H1 (cell line): ENCODE data around the gene DNAJC27. TPM values are rescaled to one million over a fixed set of nuclear protein-coding genes. Genes with fewer than 3 reads are reported as not detected.

Source experiments
- CTCF ChIA-PET: fragments of 300-600 bp; sonication (Branson Sonifier 250); formaldehyde crosslinking; loops from one replicate; lab custom pipeline; 2021; ENCODE audit not compliant: partially characterized antibody; lab: Charles Lee
- POLR2A ChIA-PET: fragments of 300-600 bp; sonication (Branson Sonifier 250); formaldehyde crosslinking; loops from one replicate; lab custom pipeline; 2021; ENCODE audit warnings: inconsistent platforms; ENCODE audit not compliant: partially characterized antibody; lab: Charles Lee
- DNase-seq, 2 experiments: peaks; one replicate each; pipeline versions ENCODE4 v3.0.0 to v3.0.0-alpha.2; 2010 to 2022; ENCODE audit warnings: low spot score in 2 of 2, low read depth in 1 of 2, mixed read lengths in 1 of 2
- FAIRE-seq: peaks from 2 replicates; lab custom pipeline; 2011; peaks lifted over from hg19 to GRCh38; lab: Jason Lieb, UNC
- H2AFZ ChIP-seq: 2 replicates; pipeline ENCODE4 v1.8.1; 2012; ENCODE audit warnings: low read length, inconsistent platforms
- H2AK5ac ChIP-seq: 2 replicates; pipeline ENCODE4 v1.6.1; 2013; ENCODE audit warnings: low read depth, low read length
- H2BK120ac ChIP-seq: replicated peaks from 2 replicates; pipeline ENCODE3; 2013; ENCODE audit warnings: low read depth, low read length, inconsistent platforms
- H2BK12ac ChIP-seq: 2 replicates; pipeline ENCODE4 v1.6.1; 2013; ENCODE audit warnings: low read depth, low read length
- H2BK15ac ChIP-seq: 2 replicates; pipeline ENCODE4 v1.6.1; 2013; ENCODE audit warnings: low read length
- H2BK20ac ChIP-seq: 2 replicates; pipeline ENCODE4 v1.6.1; 2013; ENCODE audit warnings: low read length
- H2BK5ac ChIP-seq: 2 replicates; pipeline ENCODE4 v1.6.1; 2013; ENCODE audit warnings: low read depth, low read length
- H3K14ac ChIP-seq: 2 replicates; pipeline ENCODE4 v1.6.1; 2013; ENCODE audit warnings: inconsistent platforms; ENCODE audit not compliant: insufficient read length
- H3K18ac ChIP-seq: 2 replicates; pipeline ENCODE4 v1.6.1; 2013; ENCODE audit warnings: low read length; ENCODE audit errors: extremely low read depth
- H3K23ac ChIP-seq: 2 replicates; pipeline ENCODE4 v1.6.1; 2013; ENCODE audit warnings: inconsistent platforms; ENCODE audit not compliant: insufficient read length
- H3K23me2 ChIP-seq: 2 replicates; pipeline ENCODE4 v1.6.1; 2013; ENCODE audit warnings: low read depth, low read length
- H3K27ac ChIP-seq: 2 replicates; pipeline ENCODE4 v1.6.1; 2011; ENCODE audit warnings: low read depth, low read length, inconsistent platforms
- H3K27me3 ChIP-seq, 4 experiments: replicated peaks in 1 of 4; 1 replicate in 1 of 4; 2 replicates in 3 of 4; pipeline versions ENCODE4 v1.6.1 to v1.8.1; 2011 to 2013; ENCODE audit warnings: low read length in 3 of 4, mild to moderate bottlenecking in 3 of 4, inconsistent platforms in 2 of 4, mixed read lengths in 2 of 4, moderate library complexity in 1 of 4; ENCODE audit not compliant: control insufficient read depth in 3 of 4, insufficient read depth in 3 of 4; ENCODE audit errors: extremely low read depth in 1 of 4
- H3K36me3 ChIP-seq, 4 experiments: 2 replicates each; pipeline versions ENCODE4 v1.6.1 to v1.8.1; 2011 to 2013; ENCODE audit warnings: mild to moderate bottlenecking in 4 of 4, low read length in 3 of 4, moderate library complexity in 2 of 4, control low read depth in 1 of 4, inconsistent platforms in 1 of 4; ENCODE audit not compliant: insufficient read depth in 4 of 4, control insufficient read depth in 2 of 4
- H3K4ac ChIP-seq: replicated peaks from 2 replicates; pipeline ENCODE3; 2013; ENCODE audit warnings: low read length, low read depth, mixed read lengths, inconsistent platforms; ENCODE audit not compliant: insufficient read length
- H3K4me1 ChIP-seq, 4 experiments: replicated peaks in 1 of 4; 1 replicate in 1 of 4; 2 replicates in 3 of 4; pipeline versions ENCODE4 v1.6.1 to v1.8.1; 2011 to 2013; ENCODE audit warnings: low read length in 3 of 4, inconsistent platforms in 2 of 4, mixed read lengths in 1 of 4; ENCODE audit not compliant: insufficient read depth in 4 of 4, control insufficient read depth in 3 of 4
- H3K4me2 ChIP-seq, 2 experiments: 2 replicates each; pipeline versions ENCODE4 v1.6.1 to v1.8.1; 2011 to 2013; ENCODE audit warnings: low read depth in 2 of 2, low read length in 2 of 2, control low read depth in 1 of 2, inconsistent platforms in 1 of 2, mild to moderate bottlenecking in 1 of 2; ENCODE audit not compliant: insufficient read depth in 1 of 2
- H3K4me3 ChIP-seq, 4 experiments: fragments of 200-600, 300-600 bp in 1 of 4; sonication (generic), shearing (Covaris generic), sonication (Bioruptor Twin) in 1 of 4; 2 replicates each; pipeline versions ENCODE4 v1.5.1 to v1.8.1; 2011 to 2016; ENCODE audit warnings: low read length in 4 of 4, low read depth in 3 of 4, control low read depth in 2 of 4, inconsistent platforms in 2 of 4, mild to moderate bottlenecking in 2 of 4, mixed read lengths in 1 of 4, moderate library complexity in 1 of 4; ENCODE audit not compliant: insufficient read depth in 2 of 4; ENCODE audit errors: extremely low read depth in 1 of 4
- H3K56ac ChIP-seq: replicated peaks from 2 replicates; pipeline ENCODE3; 2013; ENCODE audit warnings: low read depth, mild to moderate bottlenecking, mixed read lengths, low read length, inconsistent platforms; ENCODE audit not compliant: insufficient read length
- H3K79me1 ChIP-seq: 2 replicates; pipeline ENCODE4 v1.6.1; 2013; ENCODE audit warnings: low read depth, low read length, control low read depth
- H3K79me2 ChIP-seq, 2 experiments: 2 replicates each; pipeline versions ENCODE4 v1.6.1 to v1.8.1; 2012 to 2013; ENCODE audit warnings: low read length in 2 of 2, mild to moderate bottlenecking in 2 of 2, inconsistent platforms in 1 of 2; ENCODE audit not compliant: insufficient read depth in 2 of 2, control insufficient read depth in 1 of 2
- H3K9ac ChIP-seq, 4 experiments: replicated peaks in 1 of 4; 1 replicate in 1 of 4; 2 replicates in 3 of 4; pipeline versions ENCODE4 v1.6.1 to v1.8.1; 2011 to 2013; ENCODE audit warnings: low read depth in 3 of 4, low read length in 3 of 4, control low read depth in 2 of 4, mild to moderate bottlenecking in 2 of 4, moderate library complexity in 2 of 4, inconsistent platforms in 1 of 4; ENCODE audit errors: extremely low read depth in 1 of 4
- H3K9me3 ChIP-seq, 2 experiments: 2 replicates each; pipeline versions ENCODE4 v1.6.1 to v1.8.1; 2012 to 2013; ENCODE audit warnings: mild to moderate bottlenecking in 2 of 2, moderate library complexity in 2 of 2, control low read depth in 1 of 2, inconsistent platforms in 1 of 2, low read depth in 1 of 2, low read length in 1 of 2, mixed read lengths in 1 of 2; ENCODE audit not compliant: insufficient read depth in 2 of 2
- H4K20me1 ChIP-seq, 2 experiments: replicated peaks in 1 of 2; 2 replicates each; pipeline versions ENCODE3 to v1.8.1; 2011 to 2013; ENCODE audit warnings: inconsistent platforms in 2 of 2, low read length in 2 of 2, mild to moderate bottlenecking in 1 of 2; ENCODE audit not compliant: insufficient read depth in 2 of 2, control insufficient read depth in 1 of 2
- H4K5ac ChIP-seq: 2 replicates; pipeline ENCODE4 v1.6.1; 2013; ENCODE audit warnings: low read length, low read depth, mixed read lengths, inconsistent platforms; ENCODE audit not compliant: insufficient read length
- H4K8ac ChIP-seq: 2 replicates; pipeline ENCODE4 v1.8.0; 2013; ENCODE audit warnings: mild to moderate bottlenecking, moderate library complexity, low read length, inconsistent platforms; ENCODE audit not compliant: insufficient read depth; ENCODE audit errors: extremely low read depth
- H4K91ac ChIP-seq: replicated peaks from 2 replicates; pipeline ENCODE3; 2013; ENCODE audit warnings: low read length, mixed read lengths, inconsistent platforms; ENCODE audit not compliant: insufficient read length
- ATF2 ChIP-seq: IDR thresholded peaks from 2 replicates; pipeline ENCODE4 v1.6.1; 2012; ENCODE audit warnings: low read length, inconsistent platforms
- BACH1 ChIP-seq: IDR thresholded peaks from 2 replicates; pipeline ENCODE4 v1.6.1; 2012; ENCODE audit warnings: low read length, improper control_type of control experiment
- CREB1 ChIP-seq: IDR thresholded peaks from 2 replicates; pipeline ENCODE4 v1.6.1; 2012; ENCODE audit warnings: inconsistent platforms
- EP300 ChIP-seq, 2 experiments: IDR thresholded peaks; 1 replicate in 1 of 2; 2 replicates in 1 of 2; pipeline ENCODE4 v1.6.1; 2011 to 2012; ENCODE audit warnings: low read depth in 2 of 2, low read length in 2 of 2, mild to moderate bottlenecking in 2 of 2, borderline replicate concordance in 1 of 2, inconsistent platforms in 1 of 2, moderate library complexity in 1 of 2
- EZH2 ChIP-seq: fragments of 200-600 bp; sonication (generic); IDR thresholded peaks from 2 replicates; pipeline ENCODE4 v1.7.1; 2012; ENCODE audit warnings: low read depth, mild to moderate bottlenecking, moderate library complexity, low read length, inconsistent platforms; ENCODE audit not compliant: severe bottlenecking
- HDAC2 ChIP-seq, 2 experiments: fragments of 300-600 bp in 1 of 2; sonication (generic) in 1 of 2; IDR thresholded peaks; 2 replicates each; pipeline ENCODE4 v1.6.1; 2011 to 2012; ENCODE audit warnings: low read depth in 2 of 2, low read length in 2 of 2, mild to moderate bottlenecking in 2 of 2, moderate library complexity in 2 of 2, borderline replicate concordance in 1 of 2, inconsistent platforms in 1 of 2
- KDM4A ChIP-seq: IDR thresholded peaks from one replicate; pipeline ENCODE4 v1.7.1; 2012; ENCODE audit warnings: low read depth, mild to moderate bottlenecking, moderate library complexity, low read length, inconsistent platforms; ENCODE audit not compliant: severe bottlenecking
- RXRA ChIP-seq: IDR thresholded peaks from 2 replicates; pipeline ENCODE4 v1.6.1; 2011; ENCODE audit warnings: low read depth, mild to moderate bottlenecking, low read length, moderate library complexity; ENCODE audit not compliant: insufficient read depth
- SIN3A ChIP-seq, 2 experiments: IDR thresholded peaks in 1 of 2; conservative IDR thresholded peaks in 1 of 2; 2 replicates each; pipeline ENCODE4 v1.6.1; 2011 to 2012; ENCODE audit warnings: low read length in 2 of 2, improper control_type of control experiment in 1 of 2, low read depth in 1 of 2, mild to moderate bottlenecking in 1 of 2
- SP4 ChIP-seq: IDR thresholded peaks from 2 replicates; pipeline ENCODE4 v1.6.1; 2012; ENCODE audit warnings: low read length, inconsistent platforms
- SUZ12 ChIP-seq: fragments of 200-600 bp; sonication (generic); IDR thresholded peaks from 2 replicates; pipeline ENCODE4 v1.6.1; 2012; ENCODE audit warnings: mild to moderate bottlenecking, inconsistent platforms, low read length, moderate library complexity, mixed read lengths
- TEAD4 ChIP-seq: IDR thresholded peaks from 2 replicates; pipeline ENCODE4 v1.6.1; 2012; ENCODE audit warnings: low read depth, low read length, inconsistent platforms, mixed read lengths
- WGBS, 2 experiments: shearing (Covaris generic) in 1 of 2; methylation state at CpG; one replicate each; pipeline versions ENCODE4 v1.1.6 to v1.1.7; 2013 to 2015; ENCODE audit warnings: low lambda C conversion rate in 2 of 2, mixed read lengths in 2 of 2, inconsistent platforms in 1 of 2, low coverage in 1 of 2, missing lambda C conversion rate in 1 of 2; ENCODE audit not compliant: insufficient replicate concordance in 2 of 2, insufficient coverage in 1 of 2, insufficient read length in 1 of 2; ENCODE audit errors: extremely low coverage in 1 of 2, missing lambda C conversion rate in 1 of 2; 5-methylcytosine and 5-hydroxymethylcytosine counted together
- polyA plus RNA-seq, 7 experiments: library from polyadenylated mRNA; depleted of rRNA in 3 of 7; stranded (reverse) in 5 of 7; unstranded in 2 of 7; fragments of >200 nt in 5 of 7; fragments of 200-250 nt in 2 of 7; gene quantifications; 1 replicate in 5 of 7; 2 replicates in 1 of 7; 4 replicates in 1 of 7; pipeline versions ENCODE4 v1.2.1 to v1.2.3, GENCODE V29; 2011 to 2013; ENCODE audit warnings: missing spikeins in 2 of 7, mixed read lengths in 2 of 7
- total RNA-seq: library from RNA; stranded (reverse); fragmentation: NEBNext Ultra II Directional; extraction: Animal tissue kit (Norgen Biotek cat#: 25700); gene quantifications from 2 replicates; pipeline ENCODE4 v1.2.1, GENCODE V29; 2021

DNAJC27 gene
- total and polyA plus RNA-seq, 2 of the 8 experiments (the other 6 are each of a cell fraction or from before 2014, with no cell fraction given), result 1.4 to 4.5 TPM

GRCh38 chr2:24907116-24907515, 64.6 kb downstream of the DNAJC27 start:
- H4K20me1 ChIP-seq, result peaks cover 1 to 2% of the 10 kb centered on the region in 2 experiments
- 82% methylated on average over 5 of the region's 5 CpGs; no CpG with 5 or more reads in 1 of the 2 experiments for WGBS, 2 experiments
- no peak overlapping the region for H4K8ac ChIP-seq
- H3K14ac ChIP-seq, result no peak overlapping the region
- no peak overlapping the region for H2BK5ac ChIP-seq
- H3K27me3 ChIP-seq, result no peaks in the 10 kb centered on the region
- peaks cover 0 to 3% of the 10 kb centered on the region in 2 experiments; a peak in 1 of 4 replicates for H3K9me3 ChIP-seq
- no peak overlapping the region for H3K23ac ChIP-seq
- no peak overlapping the region for H2BK120ac ChIP-seq
- H3K36me3 ChIP-seq, result peaks cover 0 to 3% (median 0%) of the 10 kb centered on the region in 4 experiments; a peak in 1 of 8 replicates
- H2AK5ac ChIP-seq, result no peak overlapping the region
- ChIA-PET CTCF (no interaction called here), POLR2A (no interaction called here)
- no peak overlapping the region for H2BK15ac ChIP-seq
- peaks cover 9% of the 10 kb centered on the region for H3K79me1 ChIP-seq
- no peak overlapping the region for H3K56ac ChIP-seq
- H3K18ac ChIP-seq, result no peak overlapping the region
- no peak overlapping the region for H4K91ac ChIP-seq
- H3K23me2 ChIP-seq, result no peaks in the 10 kb centered on the region
- no peak overlapping the region for H3K9ac ChIP-seq
- H2BK12ac ChIP-seq, result no peak overlapping the region
- FAIRE-seq (no peak), DNase-seq (no peak)
- H4K5ac ChIP-seq, result no peak overlapping the region
- H3K27ac ChIP-seq, result no peak overlapping the region
- peaks cover 0 to 3% (median 0%) of the 10 kb centered on the region in 4 experiments; a peak in 2 of 7 replicates for H3K4me1 ChIP-seq
- no peak overlapping the region for H3K4me2 ChIP-seq
- peaks cover 0 to 4% of the 10 kb centered on the region in 2 experiments; a peak in 2 of 4 replicates for H3K79me2 ChIP-seq
- no peak overlapping the region for H3K4me3 ChIP-seq
- no peak overlapping the region for H3K4ac ChIP-seq
- H2BK20ac ChIP-seq, result no peak overlapping the region
- H2AFZ ChIP-seq, result no peak overlapping the region
- TF ChIP-seq SIN3A (conservative IDR thresholded peaks at IDR 0.05 in 1 of 2, IDR thresholded peaks at IDR 0.05 in 1 of 2; ENCODE audit: low read depth in 1 of 2, low read length in 2 of 2) (no peak), EP300 (IDR thresholded peaks at IDR 0.05; ENCODE audit: borderline replicate concordance in 1 of 2, low read depth in 2 of 2, low read length in 2 of 2) (no peak), ATF2 (no peak), SUZ12 (no peak), TEAD4 (no peak), SP4 (no peak), KDM4A (no peak), RXRA (no peak), EZH2 (no peak), BACH1 (no peak), CREB1 (no peak), HDAC2 (IDR thresholded peaks at IDR 0.05; ENCODE audit: borderline replicate concordance in 1 of 2, low read depth in 2 of 2, low read length in 2 of 2) (no peak)
